T-helper 17 cell (primary cell): ENCODE data around the gene TTLL8. TPM values are rescaled to one million over a fixed set of nuclear protein-coding genes. Genes with fewer than 3 reads are reported as not detected.
A peak's percentile ranks its signal among the peaks of the same experiment; 100 is the strongest.

Source experiments
- ATAC-seq: fragments of 150-1000 bp; cut with Tn5 transposase; 2 replicates; pipeline ENCODE4 v1.10.0; 2021; ENCODE audit warnings: mild to moderate bottlenecking, moderate library complexity
- DNase-seq, 3 donors: peaks; one replicate each; pipeline versions ENCODE4 v3.0.0 to v3.0.0-alpha.2; 2020 to 2021
- H3K9me3 ChIP-seq: one replicate; pipeline ENCODE4 v1.7.0; 2013; ENCODE audit warnings: low read length, mild to moderate bottlenecking; ENCODE audit not compliant: control insufficient read depth, poor library complexity, severe bottlenecking
- H3K27ac Mint-ChIP-seq: one replicate; pipeline ENCODE4 v1.8.0; 2022; ENCODE audit warnings: mild to moderate bottlenecking, moderate library complexity, mixed read lengths
- H3K27me3 Mint-ChIP-seq: one replicate; pipeline ENCODE4 v1.8.0; 2022; ENCODE audit warnings: mixed read lengths
- H3K36me3 Mint-ChIP-seq: one replicate; pipeline ENCODE4 v1.8.0; 2022; ENCODE audit warnings: low read depth, mixed read lengths
- H3K4me1 Mint-ChIP-seq: one replicate; pipeline ENCODE4 v1.8.0; 2022; ENCODE audit warnings: mild to moderate bottlenecking, mixed read lengths
- H3K4me3 Mint-ChIP-seq: one replicate; pipeline ENCODE4 v1.8.0; 2022; ENCODE audit warnings: mild to moderate bottlenecking, moderate library complexity, mixed read lengths
- total RNA-seq, 4 donors: library from RNA in 2 of 4; stranded (reverse) in 2 of 4; gene quantifications; one replicate each; pipeline ENCODE4 v1.2.3 and lab custom pipeline; 2022 to 2026

The TTLL8 gene
- total RNA-seq (not detected), total RNA-seq (lab: John Stamatoyannopoulos, UW) (0 reads per million in 2 donors)

- H3K36me3 Mint-ChIP-seq, result no peaks in the 10 kb centered on the region
- no peaks in the 10 kb centered on the region for H3K9me3 ChIP-seq
- ATAC-seq (no peak), DNase-seq (no peak)
- H3K27ac Mint-ChIP-seq, result no peak within 1 kb of the TSS
- H3K4me3 Mint-ChIP-seq, result peak within 1 kb of the TSS; percentile 41
- peaks cover 40% of the 10 kb centered on the region for H3K27me3 Mint-ChIP-seq
- H3K4me1 Mint-ChIP-seq, result peaks cover 3% of the 10 kb centered on the region
Observed at GRCh38 chr22:50058061-50058905, at the start of gene TTLL8. Gene TTLL8, minus strand, starts transcription at chr22:50058298.

GRCh38 chr22:50107529-50107928 lies 49.4 kb upstream of the TTLL8 start:
- H3K27ac Mint-ChIP-seq, result no peak overlapping the region
- peaks cover 12% of the 10 kb centered on the region for H3K27me3 Mint-ChIP-seq
- no peaks in the 10 kb centered on the region for H3K36me3 Mint-ChIP-seq
- no peak overlapping the region for H3K4me3 Mint-ChIP-seq
- no peak for ATAC-seq
- peaks cover 11% of the 10 kb centered on the region for H3K4me1 Mint-ChIP-seq
- DNase-seq, result no peak
- no peaks in the 10 kb centered on the region for H3K9me3 ChIP-seq

- Mint-ChIP-seq H3K36me3 (no peaks in the 10 kb centered on the region), H3K4me1 (peaks cover 5% of the 10 kb centered on the region), H3K4me3 (peak overlapping the region; percentile 63), H3K27ac (no peak overlapping the region), H3K27me3 (peaks cover 29% of the 10 kb centered on the region)
- no peaks in the 10 kb centered on the region for H3K9me3 ChIP-seq
- DNase-seq (no peak), ATAC-seq (peak; percentile 64)
Observed at GRCh38 chr22:50105208-50106100, 47.4 kb upstream of the TTLL8 start.

DNA sequence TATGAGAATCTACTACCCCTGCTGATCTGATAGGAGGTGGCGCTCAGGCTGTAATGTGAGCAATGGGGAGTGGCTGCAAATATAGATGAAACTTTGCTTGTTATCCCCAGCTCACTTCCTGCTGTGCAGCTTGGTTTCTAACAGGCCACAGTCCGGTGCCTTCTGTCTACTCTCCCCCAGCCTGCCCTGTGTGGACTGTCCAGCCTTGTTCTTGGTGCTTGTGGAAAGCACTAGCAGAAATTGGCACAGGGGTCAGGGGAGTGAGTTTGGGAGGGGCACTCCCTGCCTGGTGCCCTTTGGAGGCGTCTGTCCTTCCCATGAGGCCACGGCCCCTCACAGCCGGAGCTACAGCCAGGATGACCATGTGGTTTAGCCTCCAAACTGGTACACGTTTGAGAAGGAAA lies 46.0 kb upstream of the TTLL8 start:
- H3K27ac Mint-ChIP-seq, result no peak overlapping the region
- peaks cover 5% of the 10 kb centered on the region for H3K4me1 Mint-ChIP-seq

GRCh38 chr22:50102946-50103345 lies 44.8 kb upstream of the TTLL8 start:
- H3K9me3 ChIP-seq, result no peaks in the 10 kb centered on the region
- Mint-ChIP-seq H3K36me3 (no peaks in the 10 kb centered on the region), H3K27ac (no peak overlapping the region), H3K4me3 (peak overlapping the region; percentile 19), H3K4me1 (peaks cover 5% of the 10 kb centered on the region), H3K27me3 (peaks cover 40% of the 10 kb centered on the region)
- ATAC-seq (no peak), DNase-seq (no peak)

More for the DNA sequence above, 46.0 kb upstream of the TTLL8 start:
- no peaks in the 10 kb centered on the region for H3K36me3 Mint-ChIP-seq
- H3K4me3 Mint-ChIP-seq, result no peak overlapping the region
- H3K9me3 ChIP-seq, result no peaks in the 10 kb centered on the region
- peaks cover 36% of the 10 kb centered on the region for H3K27me3 Mint-ChIP-seq
- ATAC-seq (no peak), DNase-seq (no peak)

DNA sequence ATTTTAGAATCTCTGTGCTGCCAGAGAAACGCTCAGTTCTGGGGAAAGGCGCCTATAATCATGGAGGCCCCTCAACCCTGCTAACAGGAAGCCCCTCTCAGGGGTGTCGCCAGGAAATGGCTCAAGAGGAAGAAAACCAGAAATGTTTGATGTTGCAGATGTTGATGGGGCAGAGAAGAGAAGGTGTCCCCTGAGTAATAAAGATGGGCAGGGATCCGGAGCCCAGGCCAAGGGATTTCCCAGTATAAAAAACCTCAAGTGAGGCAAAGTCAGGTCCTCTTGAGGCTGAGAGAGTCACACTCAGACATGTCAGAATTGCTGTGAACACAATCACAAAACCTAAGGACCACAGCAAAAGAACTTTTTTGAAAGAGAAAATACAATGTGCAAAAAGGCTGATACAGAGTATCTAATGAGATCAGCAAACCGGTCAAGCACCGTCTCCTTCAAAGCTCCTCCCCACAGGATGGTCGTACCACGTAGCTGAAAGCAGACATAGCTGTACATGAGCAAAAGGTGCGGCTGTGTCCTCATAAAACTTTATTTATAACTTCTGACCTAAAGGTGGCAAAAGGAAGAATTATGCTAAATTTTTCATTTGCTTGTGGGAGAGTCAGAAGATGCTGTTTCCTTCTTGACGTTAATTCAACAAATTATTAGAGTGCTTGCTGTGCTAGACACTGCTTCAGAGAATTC lies 43.9 kb upstream of the TTLL8 start:
- Mint-ChIP-seq H3K27ac (no peak overlapping the region), H3K36me3 (no peaks in the 10 kb centered on the region), H3K4me1 (peaks cover 5% of the 10 kb centered on the region), H3K4me3 (no peak overlapping the region), H3K27me3 (peaks cover 40% of the 10 kb centered on the region)
- no peak for ATAC-seq
- H3K9me3 ChIP-seq, result no peaks in the 10 kb centered on the region
- no peak for DNase-seq

- H3K27ac Mint-ChIP-seq, result no peak overlapping the region
- H3K36me3 Mint-ChIP-seq, result no peaks in the 10 kb centered on the region
- no peak overlapping the region for H3K4me3 Mint-ChIP-seq
- no peak for ATAC-seq
- peaks cover 45% of the 10 kb centered on the region for H3K27me3 Mint-ChIP-seq
- no peaks in the 10 kb centered on the region for H3K4me1 Mint-ChIP-seq
- H3K9me3 ChIP-seq, result no peaks in the 10 kb centered on the region
- no peak for DNase-seq
Observed at GRCh38 chr22:50098052-50098451, 40.0 kb upstream of the TTLL8 start.

DNA sequence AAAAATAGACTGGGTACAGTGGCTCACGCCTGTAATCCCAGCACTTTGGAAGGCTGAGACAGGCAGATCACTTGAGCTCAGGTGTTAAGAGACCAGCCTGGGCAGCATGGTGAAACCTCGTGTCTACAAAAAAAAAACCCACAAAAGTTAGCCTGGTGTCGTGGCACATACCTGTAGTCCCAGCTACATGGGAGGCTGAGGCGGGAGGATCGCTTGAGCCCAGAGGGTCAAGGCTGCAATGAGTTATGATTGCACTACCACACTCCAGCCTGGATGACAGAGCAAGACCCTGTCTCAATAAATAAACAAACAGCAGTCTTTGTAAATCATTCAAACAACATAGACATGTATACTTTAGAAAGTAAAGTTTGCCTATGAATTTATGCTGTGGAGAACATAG lies 34.2 kb upstream of the TTLL8 start:
- Mint-ChIP-seq H3K4me1 (peaks cover 2% of the 10 kb centered on the region), H3K27me3 (peaks cover 6% of the 10 kb centered on the region), H3K27ac (no peak overlapping the region), H3K36me3 (no peaks in the 10 kb centered on the region), H3K4me3 (no peak overlapping the region)
- no peaks in the 10 kb centered on the region for H3K9me3 ChIP-seq
- no peak for ATAC-seq
- DNase-seq, result no peak

GRCh38 chr22:50091092-50091768 lies 33.1 kb upstream of the TTLL8 start:
- peaks cover 6% of the 10 kb centered on the region for H3K27me3 Mint-ChIP-seq
- no peak for DNase-seq
- no peak for ATAC-seq
- H3K36me3 Mint-ChIP-seq, result no peaks in the 10 kb centered on the region
- no peaks in the 10 kb centered on the region for H3K9me3 ChIP-seq
- no peak overlapping the region for H3K27ac Mint-ChIP-seq
- peaks cover 2% of the 10 kb centered on the region for H3K4me1 Mint-ChIP-seq
- no peak overlapping the region for H3K4me3 Mint-ChIP-seq

DNA sequence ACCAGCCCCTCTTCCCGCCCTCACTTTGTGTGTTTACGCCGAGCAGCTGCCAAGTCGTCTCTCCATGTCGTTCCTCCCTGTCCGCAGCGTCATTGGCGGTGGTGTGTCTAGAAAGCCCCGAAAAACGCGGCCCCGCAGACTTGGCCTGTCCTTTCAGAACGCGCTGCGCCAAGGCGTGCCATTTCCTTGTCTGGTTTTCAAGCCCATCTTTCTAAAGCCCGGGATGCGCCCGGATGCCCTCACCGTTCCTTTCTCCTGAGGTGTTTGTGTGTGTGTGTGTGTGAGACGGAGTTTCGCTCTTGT lies 32.3 kb upstream of the TTLL8 start:
- H3K4me3 Mint-ChIP-seq, result no peak overlapping the region
- no peaks in the 10 kb centered on the region for H3K9me3 ChIP-seq
- ATAC-seq (no peak), DNase-seq (no peak)
- no peaks in the 10 kb centered on the region for H3K36me3 Mint-ChIP-seq
- peaks cover 4% of the 10 kb centered on the region for H3K27me3 Mint-ChIP-seq
- H3K4me1 Mint-ChIP-seq, result peaks cover 7% of the 10 kb centered on the region
- no peak overlapping the region for H3K27ac Mint-ChIP-seq

DNA sequence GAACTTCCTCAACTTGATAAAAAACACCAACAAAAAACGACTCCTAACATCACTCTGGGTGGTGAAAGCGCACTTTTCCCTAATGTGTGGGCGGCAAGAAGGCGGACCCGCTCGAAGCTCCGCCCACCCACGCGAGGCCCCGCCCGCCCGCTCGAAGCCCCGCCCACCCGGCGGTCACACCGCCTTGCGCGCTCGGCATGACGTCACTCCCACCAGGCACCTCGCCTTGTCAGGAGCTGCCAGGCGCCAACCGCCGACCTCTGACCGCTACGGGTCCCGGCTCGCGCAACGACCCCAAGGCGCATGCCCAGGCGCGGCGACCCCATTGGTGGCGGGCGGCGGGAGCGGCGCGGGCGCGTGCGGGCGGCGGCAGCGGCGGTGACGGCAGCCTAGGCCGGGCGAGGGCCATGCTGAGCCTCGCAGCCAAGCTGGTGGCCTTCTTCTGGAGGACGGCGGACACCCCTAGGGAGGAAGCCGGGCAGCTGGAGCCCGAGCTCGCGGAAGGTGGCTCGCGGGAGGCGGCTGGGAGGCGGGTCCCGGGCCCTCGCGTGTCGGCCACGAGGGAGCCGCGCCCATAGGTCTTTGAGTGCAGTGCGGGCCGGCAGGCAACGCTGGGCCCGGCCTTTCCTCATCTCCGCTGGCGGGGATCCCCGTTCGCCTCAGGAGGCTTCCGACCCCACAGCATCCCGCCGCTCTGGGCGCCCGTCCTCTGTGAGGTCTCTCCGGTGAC lies 31.7 kb upstream of the TTLL8 start, which contains the start of gene MOV10L1:
Gene MOV10L1 (plus strand): TSS at position 325 of the 730 bp plus-strand sequence. CDS start 83 bp downstream, at position 408.
- DNase-seq (peak in 1 of 3 donors; percentile 24), ATAC-seq (no peak)
- no peaks in the 10 kb centered on the region for H3K9me3 ChIP-seq
- Mint-ChIP-seq H3K4me3 (no peak within 1 kb of the TSS), H3K4me1 (peaks cover 11% of the 10 kb centered on the region), H3K36me3 (no peaks in the 10 kb centered on the region), H3K27ac (no peak within 1 kb of the TSS), H3K27me3 (no peaks in the 10 kb centered on the region)

DNA sequence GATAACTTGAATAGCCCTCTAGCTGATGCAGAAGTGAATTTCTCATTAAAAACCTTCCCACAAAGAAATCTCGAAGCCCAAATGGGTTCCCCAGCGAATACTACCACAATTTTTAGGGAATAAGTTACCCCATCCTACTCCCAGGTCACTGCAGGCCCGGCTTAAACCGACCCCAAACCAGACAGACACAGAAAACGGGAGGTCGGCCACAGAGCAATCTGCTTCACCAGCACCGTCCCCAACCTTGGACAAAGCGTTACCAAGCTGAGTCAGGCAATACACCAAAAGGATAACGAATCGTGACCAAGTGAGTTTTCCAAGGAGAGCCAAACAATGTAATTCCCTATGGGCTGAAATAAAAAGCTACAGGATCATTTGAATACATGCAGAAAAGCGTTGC lies 31.1 kb upstream of the TTLL8 start:
- Mint-ChIP-seq H3K36me3 (no peaks in the 10 kb centered on the region), H3K4me1 (peaks cover 11% of the 10 kb centered on the region), H3K27me3 (no peaks in the 10 kb centered on the region), H3K27ac (no peak overlapping the region), H3K4me3 (no peak overlapping the region)
- ATAC-seq, result no peak
- H3K9me3 ChIP-seq, result no peaks in the 10 kb centered on the region
- DNase-seq, result no peak
